Large intestine (tissue), 3 donors: ENCODE results near the gene CEP78. TPM values are rescaled to one million over a fixed set of nuclear protein-coding genes. Genes with fewer than 3 reads are reported as not detected.
"Not testable (repeated sequence)": the region's sequence is repeated elsewhere in the genome, so short reads cannot be mapped to it uniquely, and the experiment has no call there.

Source experiments
- DNase-seq, 2 donors: peaks; one replicate each; pipeline versions ENCODE4 v3.0.0 to v3.0.0-alpha.2; 2013
- H3K27ac ChIP-seq: one replicate; pipeline ENCODE4 v1.5.1; 2013; ENCODE audit warnings: low read length
- H3K27me3 ChIP-seq: 2 replicates; pipeline ENCODE4 v1.6.1; 2013; ENCODE audit warnings: low read length; ENCODE audit not compliant: control insufficient read depth, insufficient read depth
- H3K36me3 ChIP-seq: 2 replicates; pipeline ENCODE4 v1.6.1; 2013; ENCODE audit warnings: low read length; ENCODE audit not compliant: control insufficient read depth, insufficient read depth
- H3K4me1 ChIP-seq: one replicate; pipeline ENCODE4 v1.6.1; 2013; ENCODE audit warnings: low read length; ENCODE audit not compliant: control insufficient read depth, insufficient read depth
- H3K4me3 ChIP-seq: one replicate; pipeline ENCODE4 v1.5.1; 2013; ENCODE audit warnings: low read length
- H3K9me3 ChIP-seq: one replicate; pipeline ENCODE4 v1.6.1; 2013; ENCODE audit warnings: mild to moderate bottlenecking, low read depth, low read length, moderate library complexity; ENCODE audit not compliant: control insufficient read depth
- WGBS: methylation state at CpG from one replicate; pipeline ENCODE4 v1.1.5; 2013; ENCODE audit warnings: low lambda C conversion rate; ENCODE audit not compliant: insufficient coverage; 5-methylcytosine and 5-hydroxymethylcytosine counted together
- polyA plus RNA-seq: library from polyadenylated mRNA; unstranded; fragments of 120-200 nt; gene quantifications from one replicate; pipeline ENCODE4 v1.2.1, GENCODE V29; 2013

Gene CEP78
- polyA plus RNA-seq, 1 donor: 16.4 TPM

DNA sequence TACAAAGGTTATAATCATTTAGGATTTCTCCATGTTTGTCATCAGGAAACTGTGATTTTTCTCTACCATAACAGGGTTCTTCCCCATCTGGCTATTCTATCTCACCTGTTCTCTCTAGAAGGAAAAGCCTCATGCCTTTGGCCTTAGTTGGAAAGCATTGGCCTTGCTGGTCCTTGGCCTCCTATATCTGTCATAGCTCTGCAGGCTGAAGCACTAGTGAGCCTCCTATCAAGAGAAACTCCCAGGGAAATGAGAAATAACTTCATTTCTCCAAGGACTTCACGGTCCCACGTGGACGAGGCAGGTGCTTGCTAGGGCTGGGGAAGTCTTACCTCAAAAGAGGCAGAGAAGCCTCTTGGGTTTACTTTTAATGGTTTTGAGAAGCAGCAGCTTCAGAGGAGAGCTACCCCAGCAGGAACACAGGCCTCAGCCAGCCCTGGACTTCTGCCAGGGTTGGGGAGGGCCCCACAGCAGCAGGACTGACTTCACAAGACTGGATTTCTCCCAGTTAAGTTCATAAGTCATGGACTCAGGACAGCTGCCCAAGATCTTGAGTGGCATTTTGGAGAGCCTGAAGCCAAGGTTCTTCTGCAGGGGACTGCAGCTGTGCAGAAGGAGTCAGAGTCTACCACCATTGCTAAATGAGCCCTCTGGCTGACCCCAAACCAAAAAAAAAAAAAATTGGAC is 45.2 kb downstream of the CEP78 start:
- Histone ChIP-seq H3K27me3 (no peaks in the 10 kb centered on the region), H3K4me1 (peaks cover 3% of the 10 kb centered on the region), H3K36me3 (no peaks in the 10 kb centered on the region), H3K4me3 (no peak overlapping the region), H3K9me3 (no peaks in the 10 kb centered on the region), H3K27ac (no peak overlapping the region)
- no CpG with 5 or more reads among the region's 3 CpGs for WGBS
- DNase-seq: peak; percentile 61 to 66

DNA sequence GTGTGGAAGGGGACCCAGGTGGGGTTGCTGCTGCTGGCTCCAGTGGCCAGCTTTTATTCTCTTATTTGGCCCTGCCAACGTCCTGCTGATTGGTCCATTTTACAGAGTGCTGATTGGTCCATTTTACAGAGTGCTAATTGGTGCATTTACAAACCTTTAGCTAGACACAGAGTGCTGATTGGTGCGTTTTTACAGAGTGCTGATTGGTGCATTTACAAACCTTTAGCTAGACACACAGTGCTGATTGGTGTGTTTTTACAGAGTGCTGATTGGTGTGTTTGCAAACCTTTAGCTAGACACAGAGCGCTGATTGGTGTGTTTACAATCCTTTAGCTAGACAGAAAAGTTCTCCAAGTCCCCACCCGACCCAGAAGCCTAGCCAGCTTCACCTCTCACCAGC is 48.3 kb downstream of the CEP78 start:
- not testable (repeated sequence) for H3K36me3 ChIP-seq, H3K27ac ChIP-seq, H3K27me3 ChIP-seq, H3K9me3 ChIP-seq, H3K4me1 ChIP-seq, H3K4me3 ChIP-seq, DNase-seq
- no CpG with 5 or more reads among the region's 4 CpGs for WGBS

DNA sequence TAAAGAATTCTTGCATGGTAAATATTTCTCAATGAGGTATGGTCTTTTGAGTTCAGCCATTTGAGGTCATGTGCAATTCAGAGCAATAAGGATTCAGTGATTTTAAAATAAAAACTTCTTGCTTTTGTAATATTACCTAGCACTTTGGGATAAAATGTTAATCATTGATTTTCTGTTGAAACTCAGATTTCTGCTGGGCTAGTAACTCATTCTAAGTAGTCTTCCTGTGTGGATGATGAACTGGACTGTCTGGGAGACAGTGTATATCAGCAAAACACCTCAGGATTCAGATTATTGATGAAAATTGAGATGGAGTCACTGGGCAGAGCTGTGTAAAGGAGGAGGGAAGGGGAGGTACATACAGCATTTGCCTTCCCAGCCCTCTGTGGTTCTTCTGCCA is 50.2 kb downstream of the CEP78 start:
- H3K36me3 ChIP-seq: no peaks in the 10 kb centered on the region
- H3K27me3 ChIP-seq: no peaks in the 10 kb centered on the region
- no peak for DNase-seq
- H3K9me3 ChIP-seq: no peaks in the 10 kb centered on the region
- H3K27ac ChIP-seq: no peak overlapping the region
- no peak overlapping the region for H3K4me3 ChIP-seq
- H3K4me1 ChIP-seq: peaks cover under 1% of the 10 kb centered on the region

DNA sequence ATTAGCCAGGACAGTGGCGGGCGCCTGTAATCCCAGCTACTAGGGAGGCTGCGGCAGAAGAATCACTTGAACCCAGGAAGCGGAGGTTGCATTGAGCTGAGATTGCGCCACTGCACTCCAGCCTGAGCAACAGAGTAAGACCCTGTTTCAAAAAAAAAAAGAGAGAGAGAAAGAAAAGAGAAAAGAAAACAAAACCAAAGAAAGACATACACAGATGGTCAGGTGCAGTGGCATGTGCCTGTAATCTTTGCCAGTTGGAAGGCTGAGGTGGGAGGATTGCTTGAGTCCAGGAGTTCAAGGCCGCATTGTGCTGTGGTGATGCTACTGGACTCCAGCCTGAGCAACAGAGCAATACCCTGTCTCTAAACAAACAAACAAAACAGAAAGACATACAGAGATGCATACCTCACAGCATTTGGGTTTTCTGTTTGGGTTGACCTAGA is 51.1 kb downstream of the CEP78 start:
- no peaks in the 10 kb centered on the region for H3K4me1 ChIP-seq
- no peak for DNase-seq
- H3K4me3 ChIP-seq: no peak overlapping the region
- no peaks in the 10 kb centered on the region for H3K9me3 ChIP-seq
- no peaks in the 10 kb centered on the region for H3K27me3 ChIP-seq
- 100% methylated on average over 2 of the region's 6 CpGs for WGBS
- H3K27ac ChIP-seq: no peak overlapping the region
- no peaks in the 10 kb centered on the region for H3K36me3 ChIP-seq

DNA sequence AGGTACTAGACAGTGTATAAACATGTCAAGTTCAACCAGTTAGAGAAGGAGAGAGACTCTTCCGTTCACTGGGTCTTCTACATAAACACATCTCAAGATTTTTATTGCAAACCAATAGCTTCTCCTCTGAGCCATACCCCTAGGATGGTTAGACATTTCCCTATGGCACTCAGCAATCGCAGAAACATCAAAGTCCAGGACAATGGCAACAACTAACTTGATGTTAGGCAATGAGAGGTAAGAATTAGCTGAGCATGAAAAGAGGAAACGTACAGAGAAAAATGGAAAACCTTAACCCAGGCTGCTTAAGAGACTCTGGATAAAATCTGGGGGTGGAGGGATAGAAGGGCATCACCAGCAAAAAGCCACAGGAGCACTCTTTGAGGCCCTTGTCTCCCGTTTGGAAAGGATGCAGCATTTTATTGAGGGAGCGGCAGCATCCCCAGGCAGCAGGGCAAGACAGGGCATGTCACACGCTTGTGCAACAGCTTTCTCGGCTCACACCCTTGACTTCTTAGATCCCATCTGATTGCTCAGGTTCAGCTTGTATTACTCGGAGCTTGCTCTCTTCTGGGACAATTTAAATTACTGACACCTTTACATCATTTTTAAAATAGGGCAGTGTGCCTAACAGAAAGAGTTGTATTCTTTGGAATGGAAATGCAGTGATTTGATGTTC is 52.5 kb downstream of the CEP78 start:
- no peak overlapping the region for H3K4me3 ChIP-seq
- no CpG with 5 or more reads among the region's 8 CpGs for WGBS
- H3K27me3 ChIP-seq: no peaks in the 10 kb centered on the region
- no peak overlapping the region for H3K27ac ChIP-seq
- H3K4me1 ChIP-seq: no peaks in the 10 kb centered on the region
- H3K9me3 ChIP-seq: no peaks in the 10 kb centered on the region
- H3K36me3 ChIP-seq: no peaks in the 10 kb centered on the region
- no peak for DNase-seq

DNA sequence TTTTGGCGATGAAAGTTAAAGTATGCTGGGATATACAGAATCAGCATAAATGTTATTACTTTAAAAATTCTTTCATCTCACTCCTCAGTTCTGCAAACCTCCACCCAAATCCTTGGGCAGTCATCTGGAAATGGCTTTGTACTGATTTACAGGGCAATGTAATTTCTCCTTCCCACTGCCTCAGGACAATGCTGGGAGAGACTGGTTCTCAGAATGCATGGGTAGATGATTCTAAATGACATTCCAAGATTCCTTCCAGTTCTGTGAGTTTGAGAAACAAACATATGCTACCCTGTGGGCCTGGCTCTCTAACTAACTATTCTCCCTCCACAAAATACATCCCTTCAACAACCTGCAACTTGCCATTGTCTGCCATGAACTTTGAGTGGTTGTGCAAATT is 53.6 kb downstream of the CEP78 start:
- no peak for DNase-seq
- H3K27me3 ChIP-seq: no peaks in the 10 kb centered on the region
- no CpG with 5 or more reads among the region's 1 CpG for WGBS
- no peaks in the 10 kb centered on the region for H3K4me1 ChIP-seq
- no peak overlapping the region for H3K27ac ChIP-seq
- no peak overlapping the region for H3K4me3 ChIP-seq
- H3K36me3 ChIP-seq: no peaks in the 10 kb centered on the region
- H3K9me3 ChIP-seq: no peaks in the 10 kb centered on the region

DNA sequence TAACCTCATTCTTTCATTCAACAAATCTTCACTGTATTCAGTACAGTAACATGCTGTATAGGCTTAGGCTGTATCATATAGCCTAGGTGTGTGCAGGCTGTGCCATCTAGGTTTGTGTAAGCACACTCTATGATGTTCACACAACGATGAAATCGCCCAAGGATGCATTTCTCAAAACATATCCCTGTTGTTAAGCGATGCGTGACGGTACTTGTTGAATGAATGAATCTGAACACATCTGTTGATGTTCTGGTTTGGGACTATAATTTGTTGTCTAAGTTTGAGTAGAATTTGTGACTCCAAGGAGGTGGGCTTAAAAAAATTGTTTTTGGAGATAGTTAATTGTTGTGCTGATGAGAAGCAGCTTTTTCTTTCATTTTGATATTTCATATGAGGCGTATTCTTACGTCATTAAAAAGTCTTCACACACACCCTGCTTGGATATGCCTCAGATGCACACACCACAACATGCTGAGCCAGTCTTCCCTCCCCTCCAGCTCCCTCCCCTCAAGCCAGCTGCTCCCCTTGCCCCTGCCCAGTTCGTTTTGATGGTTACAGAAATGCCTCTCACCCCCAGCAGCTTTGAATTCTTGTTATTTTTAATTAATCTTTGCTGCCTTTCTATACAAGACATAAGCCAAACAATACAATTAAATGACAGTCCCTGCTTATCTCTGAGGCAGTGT is 55.5 kb downstream of the CEP78 start:
- no peaks in the 10 kb centered on the region for H3K9me3 ChIP-seq
- no peak overlapping the region for H3K27ac ChIP-seq
- WGBS: no CpG with 5 or more reads among the region's 8 CpGs
- no peaks in the 10 kb centered on the region for H3K36me3 ChIP-seq
- no peaks in the 10 kb centered on the region for H3K4me1 ChIP-seq
- peaks cover 1% of the 10 kb centered on the region for H3K27me3 ChIP-seq
- no peak overlapping the region for H3K4me3 ChIP-seq
- no peak for DNase-seq

DNA sequence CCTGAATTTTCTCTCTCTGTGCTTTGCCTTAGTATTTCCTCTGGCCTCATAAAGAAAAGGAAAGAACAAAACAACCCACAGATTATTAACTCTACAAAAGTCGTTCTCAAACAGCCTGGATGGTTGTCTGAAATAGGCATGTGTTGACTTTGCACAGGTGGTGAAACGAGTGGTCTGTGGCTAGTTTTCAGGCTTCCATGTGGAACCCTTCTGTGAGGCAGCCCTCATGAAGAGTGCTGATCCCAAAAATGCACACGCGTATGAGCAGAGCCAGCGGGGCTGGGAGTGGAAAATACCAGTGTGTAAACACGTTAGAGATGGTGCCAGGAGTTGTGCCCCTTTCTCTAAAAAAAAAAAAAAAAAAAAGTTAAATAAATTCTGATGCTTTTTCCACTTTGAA is 56.2 kb downstream of the CEP78 start:
- no peak overlapping the region for H3K4me3 ChIP-seq
- no peaks in the 10 kb centered on the region for H3K36me3 ChIP-seq
- no peaks in the 10 kb centered on the region for H3K9me3 ChIP-seq
- no peaks in the 10 kb centered on the region for H3K4me1 ChIP-seq
- H3K27ac ChIP-seq: no peak overlapping the region
- DNase-seq: no peak
- peaks cover 6% of the 10 kb centered on the region for H3K27me3 ChIP-seq
- WGBS: no CpG with 5 or more reads among the region's 6 CpGs

DNA sequence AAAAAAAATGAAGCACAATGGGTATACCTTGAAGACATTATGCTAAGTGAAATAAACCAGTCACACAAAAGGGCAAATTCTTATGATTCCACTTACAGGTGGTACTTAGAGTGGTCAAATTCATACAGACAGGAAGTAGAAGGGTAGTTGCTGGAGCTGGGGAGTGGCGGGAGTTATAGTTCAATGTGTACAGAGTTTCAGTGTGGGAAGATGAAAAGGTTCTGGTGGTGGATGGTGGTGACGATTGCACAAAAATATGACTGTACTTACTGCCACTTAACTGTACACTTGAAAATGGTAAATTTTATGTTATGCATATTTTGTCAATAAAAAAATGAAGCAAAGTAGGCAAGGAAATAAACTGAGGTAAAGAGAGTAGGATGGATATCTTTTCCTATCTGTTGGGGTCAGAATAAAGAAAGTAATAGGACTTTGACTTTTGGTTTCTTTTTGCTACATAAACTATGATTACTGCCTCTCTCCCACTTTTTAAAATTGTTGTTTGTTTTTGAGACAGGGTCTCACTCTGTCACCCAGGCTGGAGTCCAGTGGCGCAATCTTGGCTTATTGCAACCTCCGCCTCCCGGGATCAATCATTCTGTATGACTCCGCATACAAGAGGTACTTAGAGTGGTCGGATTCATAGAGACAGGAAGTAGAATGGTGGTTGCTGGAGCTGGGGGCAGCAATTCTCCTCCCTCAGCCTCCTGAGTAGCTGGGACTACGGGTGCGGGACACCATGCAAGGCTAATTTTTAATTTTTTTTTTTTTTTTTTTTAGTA is 57.0 kb downstream of the CEP78 start:
- H3K4me3 ChIP-seq: no peak overlapping the region
- WGBS: 89% methylated on average over 1 of the region's 9 CpGs
- H3K36me3 ChIP-seq: no peaks in the 10 kb centered on the region
- H3K27me3 ChIP-seq: peaks cover 14% of the 10 kb centered on the region
- H3K27ac ChIP-seq: no peak overlapping the region
- no peaks in the 10 kb centered on the region for H3K9me3 ChIP-seq
- peaks cover 5% of the 10 kb centered on the region for H3K4me1 ChIP-seq
- DNase-seq: no peak
